GM21786 (cell line): ENCODE data around the gene PNMA6F.
A peak's percentile ranks its signal among the peaks of the same experiment; 100 is the strongest.

ENCODE experiments used
- ATAC-seq: cut with Tn5 transposase; IDR thresholded peaks from one replicate; pipeline ENCODE4 v1.9.1; 2021; ENCODE audit not compliant: unreplicated experiment

The PNMA6F gene

GRCh38 chrX:153321381-153322124 is at the start of gene PNMA6F:
Gene PNMA6F, minus strand, starts transcription at chrX:153321767. Its CDS starts 1,093 bp downstream, at chrX:153320674.
- ATAC-seq: no peak

GRCh38 chrX:153371256-153371655 is 49.7 kb upstream of the PNMA6F start:
- ATAC-seq: no peak

GRCh38 chrX:153370293-153371055 is 48.9 kb upstream of the PNMA6F start:
- ATAC-seq: no peak

- ATAC-seq: no peak
These were observed 45.4 kb upstream of the PNMA6F start for GRCh38 chrX:153366878-153367538.

GRCh38 chrX:153366119-153366518 is 44.6 kb upstream of the PNMA6F start:
- no peak for ATAC-seq

GRCh38 chrX:153365670-153366069 is 44.1 kb upstream of the PNMA6F start:
- ATAC-seq: peak; percentile 61

- no peak for ATAC-seq
These were observed 40.3 kb upstream of the PNMA6F start for GRCh38 chrX:153361781-153362397.

- no peak for ATAC-seq
These were observed 36.3 kb upstream of the PNMA6F start for GRCh38 chrX:153357877-153358276.

- no peak for ATAC-seq
These were observed 31.8 kb upstream of the PNMA6F start for GRCh38 chrX:153353416-153353815.

GRCh38 chrX:153352858-153353257 is 31.3 kb upstream of the PNMA6F start:
- no peak for ATAC-seq

- no peak for ATAC-seq
These were observed 30.4 kb upstream of the PNMA6F start for GRCh38 chrX:153351981-153352380.

- no peak for ATAC-seq
These were observed 28.4 kb upstream of the PNMA6F start for GRCh38 chrX:153349952-153350351.

- ATAC-seq: no peak
These were observed 26.9 kb upstream of the PNMA6F start for GRCh38 chrX:153348421-153348820.

GRCh38 chrX:153347530-153347929 is 26.0 kb upstream of the PNMA6F start:
- ATAC-seq: no peak

GRCh38 chrX:153343674-153344073 is 22.1 kb upstream of the PNMA6F start:
- ATAC-seq: no peak

- no peak for ATAC-seq
These were observed 21.4 kb upstream of the PNMA6F start for GRCh38 chrX:153342762-153343558.

GRCh38 chrX:153340111-153340510 is 18.5 kb upstream of the PNMA6F start:
- ATAC-seq: no peak

GRCh38 chrX:153339662-153340061 is 18.1 kb upstream of the PNMA6F start:
- no peak for ATAC-seq

- ATAC-seq: no peak
These were observed 17.3 kb upstream of the PNMA6F start for GRCh38 chrX:153338836-153339235.

GRCh38 chrX:153336988-153337387 is 15.4 kb upstream of the PNMA6F start:
- ATAC-seq: no peak
